HEK293 (cell line): ENCODE data around the gene MRTFA.

Source experiments
- CTCF ChIA-PET: fragments of 350-600 bp; formaldehyde crosslinking; extraction: SDS; loops from one replicate; lab custom pipeline; 2021; ENCODE audit warnings: antibody characterized with exemption; lab: Yijun Ruan, JAX
- POLR2A ChIA-PET: fragments of 300-600 bp; formaldehyde crosslinking; extraction: SDS; loops from one replicate; lab custom pipeline; 2020; ENCODE audit warnings: antibody characterized with exemption, inconsistent platforms; lab: Yijun Ruan, JAX
- H3K27ac ChIP-seq: fragments of 200-500 bp; sonication (Bioruptor generic); 2 replicates; pipeline ENCODE4 v1.5.1; 2014; ENCODE audit warnings: low read depth, low read length, control low read depth, inconsistent platforms; ENCODE audit errors: extremely low read depth
- H3K36me3 ChIP-seq, 2 experiments: fragments of 200-500 bp in 1 of 2; sonication (Bioruptor generic) in 1 of 2; 1 replicate in 1 of 2; 2 replicates in 1 of 2; pipeline ENCODE4 v1.5.1; 2014 to 2017; ENCODE audit warnings: inconsistent platforms in 2 of 2, low read length in 2 of 2; ENCODE audit not compliant: control insufficient read depth in 2 of 2, insufficient read depth in 1 of 2
- H3K4me1 ChIP-seq: fragments of 200-500 bp; sonication (Bioruptor generic); 2 replicates; pipeline ENCODE4 v1.5.1; 2014; ENCODE audit warnings: mild to moderate bottlenecking, low read length, inconsistent platforms; ENCODE audit not compliant: control insufficient read depth, insufficient read depth
- H3K4me3 ChIP-seq: 2 replicates; pipeline ENCODE4 v1.5.1; 2011; ENCODE audit warnings: low read depth, mild to moderate bottlenecking, control low read depth, low read length, moderate library complexity
- H3K9me3 ChIP-seq: fragments of 200-500 bp; sonication (Bioruptor generic); 2 replicates; pipeline ENCODE4 v1.5.1; 2014; ENCODE audit warnings: low read depth, low read length, inconsistent platforms; ENCODE audit not compliant: control insufficient read depth, insufficient read depth
- EGR2 ChIP-seq: fragments of 450-650 bp; formaldehyde crosslinking; IDR thresholded peaks from 2 replicates; pipeline ENCODE4 v1.5.1; 2016; ENCODE audit warnings: low read depth, missing biosample characterization, missing genetic modification characterization
- GLIS1 ChIP-seq: fragments of 450-650 bp; formaldehyde crosslinking; IDR thresholded peaks from 2 replicates; pipeline ENCODE4 v1.5.1; 2016; ENCODE audit warnings: missing biosample characterization, missing genetic modification characterization
- IKZF3 ChIP-seq: fragments of 450-650 bp; IDR thresholded peaks from 2 replicates; pipeline ENCODE4 v1.5.0; 2018; ENCODE audit warnings: missing biosample characterization, mild to moderate bottlenecking, missing genetic modification characterization, moderate library complexity
- KLF10 ChIP-seq: fragments of 450-650 bp; IDR thresholded peaks from 2 replicates; pipeline ENCODE4 v1.5.1; 2018; ENCODE audit warnings: missing biosample characterization, mild to moderate bottlenecking, missing genetic modification characterization
- KLF16 ChIP-seq: fragments of 450-650 bp; formaldehyde crosslinking; IDR thresholded peaks from 2 replicates; pipeline ENCODE4 v1.5.1; 2017; ENCODE audit warnings: missing biosample characterization, missing genetic modification characterization
- OSR2 ChIP-seq: fragments of 450-650 bp; formaldehyde crosslinking; IDR thresholded peaks from 2 replicates; pipeline ENCODE4 v1.5.1; 2016; ENCODE audit warnings: missing biosample characterization, missing genetic modification characterization
- SCRT2 ChIP-seq: fragments of 450-650 bp; formaldehyde crosslinking; IDR thresholded peaks from 2 replicates; pipeline ENCODE4 v1.5.1; 2016; ENCODE audit warnings: missing biosample characterization, missing genetic modification characterization
- SP3 ChIP-seq: fragments of 450-650 bp; formaldehyde crosslinking; IDR thresholded peaks from 2 replicates; pipeline ENCODE4 v1.5.1; 2016; ENCODE audit warnings: missing biosample characterization, missing genetic modification characterization
- SP7 ChIP-seq: fragments of 450-650 bp; formaldehyde crosslinking; IDR thresholded peaks from 2 replicates; pipeline ENCODE4 v1.5.1; 2016; ENCODE audit warnings: missing biosample characterization, missing genetic modification characterization
- WT1 ChIP-seq: fragments of 450-650 bp; formaldehyde crosslinking; IDR thresholded peaks from 2 replicates; pipeline ENCODE4 v1.5.1; 2016; ENCODE audit warnings: missing biosample characterization, missing genetic modification characterization
- ZFP37 ChIP-seq: fragments of 450-650 bp; formaldehyde crosslinking; IDR thresholded peaks from 2 replicates; pipeline ENCODE4 v1.5.1; 2016; ENCODE audit warnings: missing biosample characterization, missing genetic modification characterization
- ZNF10 ChIP-seq: fragments of 450-650 bp; formaldehyde crosslinking; IDR thresholded peaks from 2 replicates; pipeline ENCODE4 v1.5.1; 2017; ENCODE audit warnings: missing biosample characterization, missing genetic modification characterization
- ZNF121 ChIP-seq: fragments of 450-650 bp; formaldehyde crosslinking; IDR thresholded peaks from 2 replicates; pipeline ENCODE4 v1.5.1; 2016; ENCODE audit warnings: missing biosample characterization, missing genetic modification characterization
- ZNF169 ChIP-seq: fragments of 450-650 bp; formaldehyde crosslinking; IDR thresholded peaks from 2 replicates; pipeline ENCODE4 v1.5.1; 2016; ENCODE audit warnings: missing biosample characterization, missing genetic modification characterization
- ZNF184 ChIP-seq: fragments of 450-650 bp; IDR thresholded peaks from 2 replicates; pipeline ENCODE4 v1.5.1; 2018; ENCODE audit warnings: missing biosample characterization, mild to moderate bottlenecking, missing genetic modification characterization
- ZNF2 ChIP-seq: fragments of 450-650 bp; formaldehyde crosslinking; IDR thresholded peaks from 2 replicates; pipeline ENCODE4 v1.5.1; 2016; ENCODE audit warnings: missing biosample characterization, missing genetic modification characterization
- ZNF23 ChIP-seq: fragments of 450-650 bp; formaldehyde crosslinking; IDR thresholded peaks from 2 replicates; pipeline ENCODE4 v1.5.1; 2016; ENCODE audit warnings: missing biosample characterization, missing genetic modification characterization, borderline replicate concordance
- ZNF24 ChIP-seq: fragments of 450-650 bp; formaldehyde crosslinking; IDR thresholded peaks from 2 replicates; pipeline ENCODE4 v1.5.1; 2016; ENCODE audit warnings: missing biosample characterization, missing genetic modification characterization
- ZNF292 ChIP-seq: fragments of 450-650 bp; formaldehyde crosslinking; IDR thresholded peaks from 2 replicates; pipeline ENCODE4 v1.5.1; 2016; ENCODE audit warnings: low read depth, missing biosample characterization, missing genetic modification characterization, borderline replicate concordance
- ZNF335 ChIP-seq: fragments of 450-650 bp; formaldehyde crosslinking; conservative IDR thresholded peaks from 2 replicates; pipeline ENCODE4 v1.5.1; 2016; ENCODE audit warnings: missing biosample characterization, missing genetic modification characterization
- ZNF366 ChIP-seq: fragments of 450-650 bp; formaldehyde crosslinking; conservative IDR thresholded peaks from 2 replicates; pipeline ENCODE4 v1.5.1; 2016; ENCODE audit warnings: missing biosample characterization, missing genetic modification characterization
- ZNF548 ChIP-seq: fragments of 450-650 bp; formaldehyde crosslinking; IDR thresholded peaks from 2 replicates; pipeline ENCODE4 v1.5.1; 2016; ENCODE audit warnings: missing biosample characterization, missing genetic modification characterization
- ZNF600 ChIP-seq: fragments of 450-650 bp; formaldehyde crosslinking; IDR thresholded peaks from 2 replicates; pipeline ENCODE4 v1.5.1; 2016; ENCODE audit warnings: missing biosample characterization, missing genetic modification characterization
- ZNF629 ChIP-seq: fragments of 450-650 bp; formaldehyde crosslinking; IDR thresholded peaks from 2 replicates; pipeline ENCODE4 v1.5.1; 2017; ENCODE audit warnings: missing biosample characterization, missing genetic modification characterization
- ZNF670 ChIP-seq: fragments of 450-650 bp; formaldehyde crosslinking; IDR thresholded peaks from 2 replicates; pipeline ENCODE4 v1.5.1; 2016; ENCODE audit warnings: missing biosample characterization, missing genetic modification characterization, low read depth
- TF ChIP-seq, protein P1 (sequence below): fragments of 450-650 bp; formaldehyde crosslinking; IDR thresholded peaks from 2 replicates; pipeline ENCODE4 v1.5.1; 2016; ENCODE audit warnings: missing biosample characterization, missing genetic modification characterization
- TF ChIP-seq, protein P2 (sequence below): fragments of 450-650 bp; formaldehyde crosslinking; IDR thresholded peaks from 2 replicates; pipeline ENCODE4 v1.5.1; 2017; ENCODE audit warnings: missing biosample characterization, missing genetic modification characterization
- TF ChIP-seq, protein P3 (sequence below): fragments of 450-650 bp; formaldehyde crosslinking; IDR thresholded peaks from 2 replicates; pipeline ENCODE4 v1.5.1; 2016; ENCODE audit warnings: missing biosample characterization, missing genetic modification characterization
- TF ChIP-seq, protein P4 (sequence below): fragments of 450-650 bp; formaldehyde crosslinking; IDR thresholded peaks from 2 replicates; pipeline ENCODE4 v1.5.1; 2016; ENCODE audit warnings: missing biosample characterization, missing genetic modification characterization
- TF ChIP-seq, protein P5 (sequence below): fragments of 450-650 bp; formaldehyde crosslinking; IDR thresholded peaks from 2 replicates; pipeline ENCODE4 v1.5.1; 2016; ENCODE audit warnings: missing biosample characterization, missing genetic modification characterization
- TF ChIP-seq, protein P6 (sequence below): fragments of 450-650 bp; formaldehyde crosslinking; IDR thresholded peaks from 2 replicates; pipeline ENCODE4 v1.5.1; 2016; ENCODE audit warnings: missing biosample characterization, missing genetic modification characterization

Gene MRTFA

DNA sequence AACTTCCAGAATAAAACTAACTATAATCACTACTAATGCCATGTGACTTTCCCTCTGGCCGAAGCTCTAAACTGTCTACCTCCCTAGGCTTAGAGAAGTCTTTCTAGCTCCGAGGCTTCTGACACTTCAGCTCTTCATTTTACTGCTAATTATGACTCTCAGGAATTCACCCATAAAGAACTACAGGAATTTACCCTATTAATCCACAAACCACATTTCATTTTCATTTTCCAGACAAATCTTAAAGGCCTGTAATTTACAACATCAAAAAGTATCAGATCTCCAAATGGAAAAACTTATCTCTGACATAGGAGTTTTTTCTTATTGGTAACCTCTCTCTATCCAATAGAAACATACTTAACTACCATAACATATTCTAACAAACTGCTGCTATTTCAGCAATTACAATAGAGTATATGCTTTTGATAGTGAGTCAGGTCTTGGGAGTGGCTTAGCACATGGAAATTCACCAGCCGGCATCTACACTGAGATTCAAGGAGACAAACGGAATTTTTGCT lies 33.4 kb downstream of the MRTFA start:
- ChIA-PET CTCF (interaction anchor here (0.7 kb wide), 1 partner anchor 43 kb away, joined by 4 read pairs; no protein-coding TSS in a partner anchor), POLR2A (no interaction called here)
- peaks cover 39% of the 10 kb centered on the region for H3K4me1 ChIP-seq
- H3K9me3 ChIP-seq = no peaks in the 10 kb centered on the region
- no peak overlapping the region for H3K4me3 ChIP-seq
- H3K27ac ChIP-seq = 0 out of 2 replicates have a peak overlapping the region, but pooled peaks have one; percentile 27
- H3K36me3 ChIP-seq = no peaks in the 10 kb centered on the region; a peak in 1 of 3 replicates
- 0 out of 2 replicates have a peak, but pooled peaks have one; percentile 28 for TF ChIP-seq IKZF3 (tag by site-specific recombination)
- 0 out of 2 replicates have a peak, but pooled peaks have one; percentile 13 for TF ChIP-seq ZNF366
- TF ChIP-seq ZNF169 (tag by site-specific recombination) = no peak
- no peak for TF ChIP-seq SP3 (tag by site-specific recombination)
- TF ChIP-seq KLF10 (tag by site-specific recombination) = no peak
- TF ChIP-seq, protein P1, sequence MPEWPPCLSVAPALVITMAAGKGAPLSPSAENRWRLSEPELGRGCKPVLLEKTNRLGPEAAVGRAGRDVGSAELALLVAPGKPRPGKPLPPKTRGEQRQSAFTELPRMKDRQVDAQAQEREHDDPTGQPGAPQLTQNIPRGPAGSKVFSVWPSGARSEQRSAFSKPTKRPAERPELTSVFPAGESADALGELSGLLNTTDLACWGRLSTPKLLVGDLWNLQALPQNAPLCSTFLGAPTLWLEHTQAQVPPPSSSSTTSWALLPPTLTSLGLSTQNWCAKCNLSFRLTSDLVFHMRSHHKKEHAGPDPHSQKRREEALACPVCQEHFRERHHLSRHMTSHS = no peak
- TF ChIP-seq, protein P2, sequence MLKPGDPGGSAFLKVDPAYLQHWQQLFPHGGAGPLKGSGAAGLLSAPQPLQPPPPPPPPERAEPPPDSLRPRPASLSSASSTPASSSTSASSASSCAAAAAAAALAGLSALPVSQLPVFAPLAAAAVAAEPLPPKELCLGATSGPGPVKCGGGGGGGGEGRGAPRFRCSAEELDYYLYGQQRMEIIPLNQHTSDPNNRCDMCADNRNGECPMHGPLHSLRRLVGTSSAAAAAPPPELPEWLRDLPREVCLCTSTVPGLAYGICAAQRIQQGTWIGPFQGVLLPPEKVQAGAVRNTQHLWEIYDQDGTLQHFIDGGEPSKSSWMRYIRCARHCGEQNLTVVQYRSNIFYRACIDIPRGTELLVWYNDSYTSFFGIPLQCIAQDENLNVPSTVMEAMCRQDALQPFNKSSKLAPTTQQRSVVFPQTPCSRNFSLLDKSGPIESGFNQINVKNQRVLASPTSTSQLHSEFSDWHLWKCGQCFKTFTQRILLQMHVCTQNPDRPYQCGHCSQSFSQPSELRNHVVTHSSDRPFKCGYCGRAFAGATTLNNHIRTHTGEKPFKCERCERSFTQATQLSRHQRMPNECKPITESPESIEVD = peak; percentile 98
- TF ChIP-seq SP7 (tag by site-specific recombination) = peak; percentile 96
- TF ChIP-seq GLIS1 (tag by site-specific recombination) = no peak
- TF ChIP-seq, protein P3, sequence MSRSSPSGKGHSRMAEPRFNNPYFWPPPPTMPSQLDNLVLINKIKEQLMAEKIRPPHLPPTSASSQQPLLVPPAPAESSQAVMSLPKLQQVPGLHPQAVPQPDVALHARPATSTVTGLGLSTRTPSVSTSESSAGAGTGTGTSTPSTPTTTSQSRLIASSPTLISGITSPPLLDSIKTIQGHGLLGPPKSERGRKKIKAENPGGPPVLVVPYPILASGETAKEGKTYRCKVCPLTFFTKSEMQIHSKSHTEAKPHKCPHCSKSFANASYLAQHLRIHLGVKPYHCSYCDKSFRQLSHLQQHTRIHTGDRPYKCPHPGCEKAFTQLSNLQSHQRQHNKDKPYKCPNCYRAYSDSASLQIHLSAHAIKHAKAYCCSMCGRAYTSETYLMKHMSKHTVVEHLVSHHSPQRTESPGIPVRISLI (tag by site-specific recombination) = no peak
- no peak for TF ChIP-seq ZNF335 (tag by site-specific recombination)
- TF ChIP-seq EGR2 = no peak
- TF ChIP-seq ZNF10 (tag by site-specific recombination) = no peak
- TF ChIP-seq ZFP37 (tag by site-specific recombination) = no peak
- no peak for TF ChIP-seq KLF16 (tag by site-specific recombination)
- peak; percentile 23; the same call in 1 of the 2 replicates for TF ChIP-seq ZNF629 (tag by site-specific recombination)
- no peak for TF ChIP-seq SCRT2 (tag by site-specific recombination)
- TF ChIP-seq ZNF24 (tag by site-specific recombination) = no peak
- no peak for TF ChIP-seq ZNF2 (tag by site-specific recombination)
- peak; percentile 40 for TF ChIP-seq WT1 (tag by site-specific recombination)
- TF ChIP-seq, protein P4, sequence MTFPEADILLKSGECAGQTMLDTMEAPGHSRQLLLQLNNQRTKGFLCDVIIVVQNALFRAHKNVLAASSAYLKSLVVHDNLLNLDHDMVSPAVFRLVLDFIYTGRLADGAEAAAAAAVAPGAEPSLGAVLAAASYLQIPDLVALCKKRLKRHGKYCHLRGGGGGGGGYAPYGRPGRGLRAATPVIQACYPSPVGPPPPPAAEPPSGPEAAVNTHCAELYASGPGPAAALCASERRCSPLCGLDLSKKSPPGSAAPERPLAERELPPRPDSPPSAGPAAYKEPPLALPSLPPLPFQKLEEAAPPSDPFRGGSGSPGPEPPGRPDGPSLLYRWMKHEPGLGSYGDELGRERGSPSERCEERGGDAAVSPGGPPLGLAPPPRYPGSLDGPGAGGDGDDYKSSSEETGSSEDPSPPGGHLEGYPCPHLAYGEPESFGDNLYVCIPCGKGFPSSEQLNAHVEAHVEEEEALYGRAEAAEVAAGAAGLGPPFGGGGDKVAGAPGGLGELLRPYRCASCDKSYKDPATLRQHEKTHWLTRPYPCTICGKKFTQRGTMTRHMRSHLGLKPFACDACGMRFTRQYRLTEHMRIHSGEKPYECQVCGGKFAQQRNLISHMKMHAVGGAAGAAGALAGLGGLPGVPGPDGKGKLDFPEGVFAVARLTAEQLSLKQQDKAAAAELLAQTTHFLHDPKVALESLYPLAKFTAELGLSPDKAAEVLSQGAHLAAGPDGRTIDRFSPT (tag by site-specific recombination) = 0 out of 2 replicates have a peak, but pooled peaks have one; percentile 40
- TF ChIP-seq ZNF23 (tag by site-specific recombination) = no peak
- TF ChIP-seq, protein P5, sequence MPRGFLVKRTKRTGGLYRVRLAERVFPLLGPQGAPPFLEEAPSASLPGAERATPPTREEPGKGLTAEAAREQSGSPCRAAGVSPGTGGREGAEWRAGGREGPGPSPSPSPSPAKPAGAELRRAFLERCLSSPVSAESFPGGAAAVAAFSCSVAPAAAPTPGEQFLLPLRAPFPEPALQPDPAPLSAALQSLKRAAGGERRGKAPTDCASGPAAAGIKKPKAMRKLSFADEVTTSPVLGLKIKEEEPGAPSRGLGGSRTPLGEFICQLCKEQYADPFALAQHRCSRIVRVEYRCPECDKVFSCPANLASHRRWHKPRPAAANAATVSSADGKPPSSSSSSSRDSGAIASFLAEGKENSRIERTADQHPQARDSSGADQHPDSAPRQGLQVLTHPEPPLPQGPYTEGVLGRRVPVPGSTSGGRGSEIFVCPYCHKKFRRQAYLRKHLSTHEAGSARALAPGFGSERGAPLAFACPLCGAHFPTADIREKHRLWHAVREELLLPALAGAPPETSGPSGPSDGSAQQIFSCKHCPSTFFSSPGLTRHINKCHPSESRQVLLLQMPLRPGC (tag by site-specific recombination) = peak; percentile 80; the same call in 1 of the 2 replicates
- no peak for TF ChIP-seq ZNF600 (tag by site-specific recombination)
- TF ChIP-seq ZNF184 = no peak
- no peak for TF ChIP-seq ZNF670
- TF ChIP-seq ZNF121 = no peak
- peak; percentile 69 for TF ChIP-seq OSR2 (tag by site-specific recombination)
- TF ChIP-seq ZNF548 = no peak
- TF ChIP-seq, protein P6, sequence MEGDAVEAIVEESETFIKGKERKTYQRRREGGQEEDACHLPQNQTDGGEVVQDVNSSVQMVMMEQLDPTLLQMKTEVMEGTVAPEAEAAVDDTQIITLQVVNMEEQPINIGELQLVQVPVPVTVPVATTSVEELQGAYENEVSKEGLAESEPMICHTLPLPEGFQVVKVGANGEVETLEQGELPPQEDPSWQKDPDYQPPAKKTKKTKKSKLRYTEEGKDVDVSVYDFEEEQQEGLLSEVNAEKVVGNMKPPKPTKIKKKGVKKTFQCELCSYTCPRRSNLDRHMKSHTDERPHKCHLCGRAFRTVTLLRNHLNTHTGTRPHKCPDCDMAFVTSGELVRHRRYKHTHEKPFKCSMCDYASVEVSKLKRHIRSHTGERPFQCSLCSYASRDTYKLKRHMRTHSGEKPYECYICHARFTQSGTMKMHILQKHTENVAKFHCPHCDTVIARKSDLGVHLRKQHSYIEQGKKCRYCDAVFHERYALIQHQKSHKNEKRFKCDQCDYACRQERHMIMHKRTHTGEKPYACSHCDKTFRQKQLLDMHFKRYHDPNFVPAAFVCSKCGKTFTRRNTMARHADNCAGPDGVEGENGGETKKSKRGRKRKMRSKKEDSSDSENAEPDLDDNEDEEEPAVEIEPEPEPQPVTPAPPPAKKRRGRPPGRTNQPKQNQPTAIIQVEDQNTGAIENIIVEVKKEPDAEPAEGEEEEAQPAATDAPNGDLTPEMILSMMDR = no peak
- TF ChIP-seq ZNF292 = no peak
